Measurements from ENCODE around the gene METTL4.

Gene METTL4

DNA sequence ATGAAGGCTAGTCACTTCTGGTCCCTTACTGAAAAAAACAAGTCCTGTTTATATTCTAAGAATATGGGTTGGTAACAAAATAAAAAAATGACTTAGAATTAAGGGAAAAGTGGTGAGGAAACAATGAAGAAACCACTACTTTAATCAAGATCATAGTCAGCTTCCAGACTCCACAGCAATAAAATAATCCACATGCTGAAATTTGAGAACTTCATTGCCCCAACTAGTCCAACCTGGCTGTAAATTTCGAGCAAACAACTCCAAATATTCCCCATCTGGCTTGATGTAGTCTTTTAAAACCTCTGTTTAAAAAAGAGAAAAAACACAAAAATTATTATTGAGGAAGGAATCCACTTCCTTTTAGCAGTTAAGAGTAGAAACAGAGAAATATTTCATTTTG, 32.5 kb downstream of the METTL4 start:
- TF ChIP-seq, protein P1, sequence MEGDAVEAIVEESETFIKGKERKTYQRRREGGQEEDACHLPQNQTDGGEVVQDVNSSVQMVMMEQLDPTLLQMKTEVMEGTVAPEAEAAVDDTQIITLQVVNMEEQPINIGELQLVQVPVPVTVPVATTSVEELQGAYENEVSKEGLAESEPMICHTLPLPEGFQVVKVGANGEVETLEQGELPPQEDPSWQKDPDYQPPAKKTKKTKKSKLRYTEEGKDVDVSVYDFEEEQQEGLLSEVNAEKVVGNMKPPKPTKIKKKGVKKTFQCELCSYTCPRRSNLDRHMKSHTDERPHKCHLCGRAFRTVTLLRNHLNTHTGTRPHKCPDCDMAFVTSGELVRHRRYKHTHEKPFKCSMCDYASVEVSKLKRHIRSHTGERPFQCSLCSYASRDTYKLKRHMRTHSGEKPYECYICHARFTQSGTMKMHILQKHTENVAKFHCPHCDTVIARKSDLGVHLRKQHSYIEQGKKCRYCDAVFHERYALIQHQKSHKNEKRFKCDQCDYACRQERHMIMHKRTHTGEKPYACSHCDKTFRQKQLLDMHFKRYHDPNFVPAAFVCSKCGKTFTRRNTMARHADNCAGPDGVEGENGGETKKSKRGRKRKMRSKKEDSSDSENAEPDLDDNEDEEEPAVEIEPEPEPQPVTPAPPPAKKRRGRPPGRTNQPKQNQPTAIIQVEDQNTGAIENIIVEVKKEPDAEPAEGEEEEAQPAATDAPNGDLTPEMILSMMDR (IDR thresholded peaks at IDR 0.05; ENCODE audit: borderline replicate concordance, control extremely low read depth, extremely low read depth, insufficient read depth, missing control alignments), result no peak
- in situ Hi-C loops (cut with MboI; ENCODE audit: low sequenced_read_pairs, unreplicated experiment), result loop anchor here (25.0 kb wide), 3 partner anchors 202 to 952 kb away; no protein-coding TSS in a partner anchor
- DNase-seq (ENCODE audit: low spot score), result no peak

DNA sequence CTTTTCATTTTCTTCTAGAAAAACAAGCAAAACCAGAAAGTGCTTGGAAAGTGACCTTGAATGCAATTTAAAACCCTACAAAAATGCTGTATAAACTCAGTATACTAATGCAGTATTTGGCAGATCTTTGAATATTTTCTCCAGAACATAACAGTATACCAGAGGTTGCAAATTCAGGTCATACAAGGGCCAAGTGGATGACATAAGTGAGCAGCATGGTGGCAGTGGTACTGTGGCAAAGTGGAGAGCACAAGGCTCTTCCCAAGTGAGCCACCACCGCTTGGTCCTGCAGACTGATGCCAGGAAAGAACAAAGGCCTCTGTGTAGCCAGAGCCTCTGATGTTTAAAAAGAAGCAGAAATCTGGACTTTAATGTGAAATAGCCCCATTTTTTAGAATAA, 33.1 kb downstream of the METTL4 start:
- no peak for DNase-seq (ENCODE audit: low spot score)
- in situ Hi-C loops (cut with MboI; ENCODE audit: low sequenced_read_pairs, unreplicated experiment), result loop anchor here (25.0 kb wide), 3 partner anchors 201 to 951 kb away; no protein-coding TSS in a partner anchor
- TF ChIP-seq, protein P1 (IDR thresholded peaks at IDR 0.05; ENCODE audit: borderline replicate concordance, control extremely low read depth, extremely low read depth, insufficient read depth, missing control alignments), result no peak

DNA sequence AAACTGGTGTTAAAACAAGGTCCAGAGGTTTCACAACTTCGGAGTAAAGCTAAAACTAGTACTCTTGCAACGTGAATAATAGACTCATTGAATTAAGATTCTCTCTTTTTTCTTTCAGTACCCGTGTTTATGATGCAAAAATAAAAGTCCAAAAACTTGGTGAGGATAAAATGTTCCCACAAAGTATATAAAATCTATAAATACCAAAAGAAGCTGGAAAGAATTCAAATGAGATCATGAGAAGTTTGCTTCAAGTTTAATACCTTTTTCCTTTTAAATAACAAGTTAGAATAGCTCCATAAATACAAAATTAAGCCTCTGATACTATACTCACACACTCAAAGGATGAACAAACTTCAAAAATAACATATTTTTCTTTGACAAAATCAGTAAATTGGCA, 34.0 kb downstream of the METTL4 start:
- DNase-seq (ENCODE audit: low spot score), result no peak
- TF ChIP-seq, protein P1 (IDR thresholded peaks at IDR 0.05; ENCODE audit: borderline replicate concordance, control extremely low read depth, extremely low read depth, insufficient read depth, missing control alignments), result no peak
- in situ Hi-C loops (cut with MboI; ENCODE audit: low sequenced_read_pairs, unreplicated experiment), result loop anchor here (25.0 kb wide), 3 partner anchors 200 to 950 kb away; no protein-coding TSS in a partner anchor

DNA sequence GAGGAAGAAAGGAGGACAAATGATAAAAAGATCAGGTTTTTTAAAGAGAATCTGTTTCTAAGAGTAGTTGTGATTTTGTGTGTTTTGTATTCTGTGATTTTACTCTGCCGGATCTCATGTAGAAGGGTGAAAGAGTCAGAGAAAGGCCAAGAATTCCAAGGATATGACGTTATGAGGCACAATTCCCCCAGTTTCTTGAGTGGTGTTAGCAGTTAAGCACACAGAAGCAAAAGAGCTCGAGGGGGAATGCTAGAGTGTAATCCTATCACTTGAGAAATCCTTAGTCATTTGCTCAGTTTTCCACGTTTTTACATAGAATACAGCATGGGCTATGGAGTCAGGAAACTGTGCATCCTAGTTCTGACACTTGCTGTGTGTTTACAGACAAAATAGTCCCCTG, 34.8 kb downstream of the METTL4 start:
- no peak for DNase-seq (ENCODE audit: low spot score)
- in situ Hi-C loops (cut with MboI; ENCODE audit: low sequenced_read_pairs, unreplicated experiment), result loop anchor here (25.0 kb wide), 3 partner anchors 199 to 949 kb away; no protein-coding TSS in a partner anchor
- TF ChIP-seq, protein P1 (IDR thresholded peaks at IDR 0.05; ENCODE audit: borderline replicate concordance, control extremely low read depth, extremely low read depth, insufficient read depth, missing control alignments), result no peak

DNA sequence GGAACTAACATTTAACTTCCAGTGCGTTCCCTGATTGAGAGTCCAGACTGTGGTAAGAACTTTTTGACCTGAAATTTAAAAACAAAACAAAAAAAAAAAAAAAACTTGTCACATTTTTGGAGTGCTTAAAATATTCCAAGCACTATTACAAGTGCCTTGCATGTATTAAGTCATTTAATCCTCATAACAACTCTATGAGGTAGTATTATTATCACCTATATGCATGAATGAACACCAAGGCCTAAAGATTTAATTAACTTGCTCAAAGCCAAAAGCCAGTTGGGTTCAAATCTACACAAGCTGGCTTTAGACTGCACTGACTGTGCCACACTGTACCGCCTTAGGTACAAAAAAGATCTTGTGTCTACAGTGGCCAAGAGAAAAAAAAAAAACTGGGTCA, 35.2 kb downstream of the METTL4 start:
- in situ Hi-C loops (cut with MboI; ENCODE audit: low sequenced_read_pairs, unreplicated experiment), result loop anchor here (25.0 kb wide), 3 partner anchors 199 to 949 kb away; no protein-coding TSS in a partner anchor

DNA sequence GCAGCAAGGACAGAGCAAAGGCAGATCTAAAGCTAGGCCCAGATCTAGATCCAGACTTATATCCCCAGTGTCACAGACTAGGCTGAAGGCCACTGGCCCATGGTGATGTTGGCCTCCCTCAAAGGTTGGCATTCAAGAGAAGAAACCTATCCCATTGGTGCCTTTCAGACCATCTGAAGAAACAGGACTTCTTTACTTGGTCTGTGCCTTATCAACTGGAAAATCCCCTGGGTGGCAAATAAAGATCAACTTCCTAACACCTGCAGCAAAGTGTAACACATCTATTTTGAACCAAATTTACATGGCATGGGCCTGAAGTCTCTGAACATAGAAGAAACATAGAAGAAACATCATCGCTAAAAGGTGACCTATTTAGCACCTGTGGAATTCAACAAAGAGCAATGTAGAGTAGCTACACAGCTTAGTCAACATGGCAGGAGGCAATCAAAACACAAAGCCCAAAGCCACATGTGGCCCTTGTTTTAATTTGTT, 35.8 kb downstream of the METTL4 start:
- TF ChIP-seq, protein P1 (IDR thresholded peaks at IDR 0.05; ENCODE audit: borderline replicate concordance, control extremely low read depth, extremely low read depth, insufficient read depth, missing control alignments), result no peak
- no peak for DNase-seq (ENCODE audit: low spot score)
- in situ Hi-C loops (cut with MboI; ENCODE audit: low sequenced_read_pairs, unreplicated experiment), result loop anchor here (25.0 kb wide), 3 partner anchors 198 to 948 kb away; no protein-coding TSS in a partner anchor

More for the DNA sequence above, 35.2 kb downstream of the METTL4 start:
- TF ChIP-seq, protein P1 (IDR thresholded peaks at IDR 0.05; ENCODE audit: borderline replicate concordance, control extremely low read depth, extremely low read depth, insufficient read depth, missing control alignments), result no peak
- no peak for DNase-seq (ENCODE audit: low spot score)
